IPS-15b (cell line): Measurements from ENCODE around the gene EXOC4.

Experiments
- H3K27me3 ChIP-seq: one replicate; pipeline ENCODE4 v1.6.1; 2013; ENCODE audit warnings: low read length; ENCODE audit not compliant: control insufficient read depth, insufficient read depth
- H3K36me3 ChIP-seq: one replicate; pipeline ENCODE4 v1.6.1; 2013; ENCODE audit warnings: low read length; ENCODE audit not compliant: control insufficient read depth, insufficient read depth
- H3K4me1 ChIP-seq: one replicate; pipeline ENCODE4 v1.6.1; 2013; ENCODE audit warnings: mild to moderate bottlenecking, low read length; ENCODE audit not compliant: control insufficient read depth, insufficient read depth
- H3K4me3 ChIP-seq: one replicate; pipeline ENCODE4 v1.5.1; 2013; ENCODE audit warnings: low read depth, low read length
- H3K9ac ChIP-seq: one replicate; pipeline ENCODE4 v1.6.1; 2013; ENCODE audit warnings: low read depth, mild to moderate bottlenecking, low read length
- H3K9me3 ChIP-seq: one replicate; pipeline ENCODE4 v1.6.1; 2013; ENCODE audit warnings: mild to moderate bottlenecking, low read length; ENCODE audit not compliant: control insufficient read depth, insufficient read depth

Gene EXOC4

DNA sequence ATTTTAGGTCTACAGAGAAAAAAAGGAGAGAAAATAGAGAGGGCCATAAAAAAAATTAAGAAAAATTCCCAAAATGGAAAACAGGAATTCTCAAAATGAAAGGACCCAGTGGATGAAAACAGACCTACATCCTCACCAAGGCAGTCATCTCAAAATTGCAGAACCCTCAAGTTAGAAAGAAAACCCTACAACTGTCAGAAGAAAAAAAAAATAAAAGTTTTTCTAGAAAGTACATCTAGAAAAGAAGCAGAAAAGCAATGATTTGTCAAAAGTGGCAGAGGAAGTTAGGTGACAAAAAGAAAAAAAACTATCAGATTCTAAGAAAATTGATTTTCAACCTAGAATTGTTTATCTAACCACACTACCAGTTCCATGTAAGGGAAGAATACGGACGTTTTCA is 706.6 kb downstream of the EXOC4 start:
- Histone ChIP-seq H3K9ac (no peak overlapping the region), H3K9me3 (peaks cover 7% of the 10 kb centered on the region), H3K36me3 (peaks cover 6% of the 10 kb centered on the region), H3K4me1 (no peaks in the 10 kb centered on the region), H3K4me3 (no peak overlapping the region), H3K27me3 (no peaks in the 10 kb centered on the region)

DNA sequence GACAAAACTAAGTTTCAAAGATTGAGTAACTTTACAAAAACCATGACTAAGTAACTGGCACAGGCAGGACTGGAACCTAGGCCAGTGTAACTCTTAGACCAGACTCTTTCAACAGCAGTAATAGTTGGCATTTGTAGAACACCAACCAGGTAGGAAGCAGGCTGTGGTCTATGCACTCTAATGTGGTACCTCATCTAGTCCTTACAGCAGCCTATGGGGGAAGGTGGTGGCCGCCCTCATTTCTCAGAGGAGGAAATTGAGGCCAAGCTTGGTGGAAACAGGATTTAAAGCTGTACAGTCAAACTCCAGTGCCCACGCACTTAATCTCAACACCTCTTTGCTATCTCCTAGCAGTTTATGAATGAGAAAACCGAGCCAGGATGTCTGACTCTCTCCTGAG is 708.8 kb downstream of the EXOC4 start:
- Histone ChIP-seq H3K9me3 (no peaks in the 10 kb centered on the region), H3K9ac (no peak overlapping the region), H3K4me1 (no peaks in the 10 kb centered on the region), H3K27me3 (no peaks in the 10 kb centered on the region), H3K4me3 (no peak overlapping the region), H3K36me3 (no peaks in the 10 kb centered on the region)

DNA sequence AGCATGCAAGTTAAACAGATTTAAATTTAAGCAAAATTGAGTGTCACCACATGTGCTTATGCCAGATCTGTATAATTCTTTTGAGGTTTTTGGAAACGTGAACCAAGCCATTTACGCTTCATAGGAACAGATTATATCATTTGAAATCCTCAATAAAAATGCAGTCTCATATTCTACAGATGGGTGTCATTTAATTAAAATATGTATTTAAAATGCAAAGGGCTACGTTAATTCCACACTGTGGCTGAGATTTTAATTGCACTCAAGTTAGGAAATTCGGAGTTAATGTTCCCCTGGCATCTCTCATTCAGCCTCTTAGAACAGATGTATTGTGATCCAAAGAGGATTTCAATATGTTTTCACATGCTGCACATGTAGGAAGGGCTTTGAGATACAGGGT is 709.8 kb downstream of the EXOC4 start:
- Histone ChIP-seq H3K4me1 (no peaks in the 10 kb centered on the region), H3K36me3 (no peaks in the 10 kb centered on the region), H3K4me3 (no peak overlapping the region), H3K9ac (no peak overlapping the region), H3K27me3 (no peaks in the 10 kb centered on the region), H3K9me3 (no peaks in the 10 kb centered on the region)

DNA sequence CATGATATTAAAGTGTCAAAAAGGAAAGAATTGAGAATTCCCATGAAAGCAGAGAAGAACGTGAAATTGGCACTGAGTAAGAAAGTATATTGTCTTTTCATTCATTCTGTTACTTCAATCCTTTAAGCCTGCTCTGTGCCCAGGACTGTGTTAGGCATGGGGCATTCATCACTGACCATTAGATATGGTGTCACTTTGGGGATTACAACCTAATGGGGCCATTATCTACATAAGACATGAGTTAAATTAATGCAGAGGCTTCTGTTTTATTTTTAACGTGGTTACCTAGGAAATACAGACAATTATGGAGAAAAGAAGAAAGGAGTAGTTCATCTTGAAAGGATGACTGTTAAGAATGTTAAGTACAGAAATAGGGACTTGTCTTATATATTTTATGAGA is 710.8 kb downstream of the EXOC4 start:
- no peaks in the 10 kb centered on the region for H3K36me3 ChIP-seq
- H3K4me3 ChIP-seq = no peak overlapping the region
- no peak overlapping the region for H3K9ac ChIP-seq
- H3K4me1 ChIP-seq = no peaks in the 10 kb centered on the region
- no peaks in the 10 kb centered on the region for H3K27me3 ChIP-seq
- H3K9me3 ChIP-seq = no peaks in the 10 kb centered on the region

DNA sequence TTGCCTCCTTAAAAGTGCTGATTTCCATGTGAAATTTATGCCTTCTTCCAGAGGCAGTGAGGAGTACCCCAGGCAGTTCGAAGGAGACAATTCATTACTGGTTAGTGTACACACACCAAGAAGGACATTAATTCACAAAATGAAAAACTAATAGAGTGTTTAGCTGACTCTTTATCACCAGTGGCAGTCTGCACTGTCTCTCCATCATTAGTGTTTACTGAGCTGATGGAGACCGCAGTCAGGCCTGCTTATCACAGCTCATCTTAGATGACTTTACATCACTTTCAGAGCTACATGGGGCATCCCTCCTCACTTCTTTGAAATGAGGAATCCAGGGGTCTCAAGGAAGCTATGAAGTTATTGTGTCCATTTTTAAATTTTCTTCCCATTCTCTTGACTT is 718.7 kb downstream of the EXOC4 start:
- no peak overlapping the region for H3K9ac ChIP-seq
- no peaks in the 10 kb centered on the region for H3K27me3 ChIP-seq
- H3K36me3 ChIP-seq = no peaks in the 10 kb centered on the region
- no peaks in the 10 kb centered on the region for H3K4me1 ChIP-seq
- no peaks in the 10 kb centered on the region for H3K9me3 ChIP-seq
- no peak overlapping the region for H3K4me3 ChIP-seq

DNA sequence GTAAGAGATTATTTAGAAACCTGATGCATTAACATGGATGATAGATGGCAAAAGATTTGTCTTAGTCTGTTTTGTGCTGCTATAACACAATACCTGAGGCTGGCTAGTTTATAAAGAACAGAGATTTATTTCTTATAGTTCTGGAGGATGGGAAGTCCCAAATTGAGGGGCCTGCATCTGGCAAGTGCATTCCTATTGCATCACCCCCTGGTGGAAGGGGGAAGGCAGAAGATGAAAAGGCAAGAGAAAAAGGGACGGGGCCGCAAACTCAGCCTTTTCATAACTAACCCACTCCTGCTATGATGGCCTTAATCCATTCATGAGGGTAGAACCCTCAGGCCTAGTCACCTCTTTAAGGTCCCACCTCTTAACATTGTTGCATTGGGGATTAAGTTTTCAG is 720.8 kb downstream of the EXOC4 start:
- Histone ChIP-seq H3K4me3 (no peak overlapping the region), H3K4me1 (peaks cover 6% of the 10 kb centered on the region), H3K36me3 (no peaks in the 10 kb centered on the region), H3K27me3 (no peaks in the 10 kb centered on the region), H3K9ac (no peak overlapping the region), H3K9me3 (no peaks in the 10 kb centered on the region)

DNA sequence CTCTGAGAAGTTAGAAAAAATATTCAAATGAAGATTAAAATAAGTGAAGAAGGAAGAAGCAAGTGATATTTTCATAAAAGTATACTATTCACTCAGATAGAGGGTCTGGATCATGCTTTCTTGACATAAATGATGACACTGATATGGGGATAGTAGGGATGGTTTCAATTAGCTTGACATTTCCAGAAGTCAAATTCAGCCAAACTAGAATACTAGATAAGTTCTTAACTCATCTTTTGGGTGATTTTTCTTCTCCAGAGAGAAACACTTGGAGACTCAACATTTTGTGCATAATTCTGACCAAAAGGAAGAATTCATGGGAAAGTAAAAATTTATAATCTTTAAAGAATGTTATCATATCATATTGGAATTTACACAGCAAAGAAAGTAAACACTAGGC is 722.3 kb downstream of the EXOC4 start:
- Histone ChIP-seq H3K9me3 (no peaks in the 10 kb centered on the region), H3K4me1 (peaks cover 6% of the 10 kb centered on the region), H3K36me3 (no peaks in the 10 kb centered on the region), H3K27me3 (no peaks in the 10 kb centered on the region), H3K9ac (no peak overlapping the region), H3K4me3 (no peak overlapping the region)

DNA sequence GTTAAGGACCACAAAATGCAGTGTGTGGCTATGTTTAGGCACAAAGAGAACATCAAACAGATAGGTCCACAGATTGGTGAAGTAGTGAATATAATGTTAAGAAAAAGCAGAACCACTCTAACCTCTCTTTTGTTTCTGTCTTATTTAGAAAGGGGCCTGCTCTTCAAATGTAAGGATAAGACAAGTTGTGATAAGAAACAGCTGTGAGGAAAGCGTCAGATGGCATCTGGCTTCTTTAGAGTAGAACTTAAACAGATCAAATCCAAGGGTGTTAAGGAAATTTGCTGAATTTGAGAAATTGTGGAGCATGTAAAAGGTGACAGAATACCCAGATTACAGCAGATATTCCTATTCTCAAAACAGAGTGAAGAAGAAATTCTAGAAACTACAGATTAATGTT is 723.3 kb downstream of the EXOC4 start:
- Histone ChIP-seq H3K36me3 (no peaks in the 10 kb centered on the region), H3K4me3 (no peak overlapping the region), H3K9me3 (no peaks in the 10 kb centered on the region)

DNA sequence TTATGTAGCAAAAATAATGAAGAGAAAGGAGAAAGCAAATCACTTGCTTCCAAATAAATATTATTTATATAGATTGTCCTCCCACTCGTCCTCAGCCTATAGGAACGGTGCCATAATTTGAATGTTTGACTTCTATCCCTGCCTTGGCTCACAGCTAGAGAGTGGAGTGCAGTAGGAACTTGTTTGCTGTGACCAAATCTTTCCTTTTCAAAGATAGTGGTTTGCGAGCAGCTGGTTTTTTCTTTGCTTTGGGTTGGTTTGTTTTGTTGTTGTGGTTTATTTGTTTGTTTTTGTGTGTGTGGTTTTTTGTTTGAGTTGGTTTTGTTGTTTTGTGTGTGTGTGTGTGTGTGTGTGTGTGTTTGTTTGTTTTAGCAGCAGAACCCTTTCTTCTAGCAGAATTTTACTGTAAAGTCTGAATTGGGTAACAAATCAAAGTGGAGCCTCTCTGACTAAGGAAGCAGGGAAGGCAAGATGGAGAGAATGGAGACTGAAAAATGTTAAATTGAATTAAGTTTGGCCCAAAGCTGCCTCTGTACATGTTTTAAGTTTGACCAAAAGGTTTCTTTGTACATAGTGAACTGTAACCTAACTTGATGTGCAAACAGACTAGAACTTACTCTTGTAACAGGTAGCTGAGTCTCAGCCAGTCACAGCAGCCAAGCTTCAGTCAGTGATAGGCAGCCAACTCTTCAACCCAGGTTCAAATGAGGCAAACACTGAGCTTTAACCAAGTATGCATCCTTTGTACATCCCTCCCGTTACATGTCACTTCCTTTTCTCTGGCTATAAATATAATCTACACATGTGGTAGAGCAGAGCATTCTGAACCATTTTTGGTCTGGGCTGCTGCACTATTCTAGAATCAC is 724.8 kb downstream of the EXOC4 start:
- Histone ChIP-seq H3K4me1 (peaks cover 6% of the 10 kb centered on the region), H3K9ac (no peak overlapping the region), H3K4me3 (no peak overlapping the region), H3K36me3 (no peaks in the 10 kb centered on the region), H3K9me3 (no peaks in the 10 kb centered on the region), H3K27me3 (no peaks in the 10 kb centered on the region)

More for the DNA sequence above, 723.3 kb downstream of the EXOC4 start:
- peaks cover 6% of the 10 kb centered on the region for H3K4me1 ChIP-seq
- no peak overlapping the region for H3K9ac ChIP-seq
- H3K27me3 ChIP-seq = no peaks in the 10 kb centered on the region

DNA sequence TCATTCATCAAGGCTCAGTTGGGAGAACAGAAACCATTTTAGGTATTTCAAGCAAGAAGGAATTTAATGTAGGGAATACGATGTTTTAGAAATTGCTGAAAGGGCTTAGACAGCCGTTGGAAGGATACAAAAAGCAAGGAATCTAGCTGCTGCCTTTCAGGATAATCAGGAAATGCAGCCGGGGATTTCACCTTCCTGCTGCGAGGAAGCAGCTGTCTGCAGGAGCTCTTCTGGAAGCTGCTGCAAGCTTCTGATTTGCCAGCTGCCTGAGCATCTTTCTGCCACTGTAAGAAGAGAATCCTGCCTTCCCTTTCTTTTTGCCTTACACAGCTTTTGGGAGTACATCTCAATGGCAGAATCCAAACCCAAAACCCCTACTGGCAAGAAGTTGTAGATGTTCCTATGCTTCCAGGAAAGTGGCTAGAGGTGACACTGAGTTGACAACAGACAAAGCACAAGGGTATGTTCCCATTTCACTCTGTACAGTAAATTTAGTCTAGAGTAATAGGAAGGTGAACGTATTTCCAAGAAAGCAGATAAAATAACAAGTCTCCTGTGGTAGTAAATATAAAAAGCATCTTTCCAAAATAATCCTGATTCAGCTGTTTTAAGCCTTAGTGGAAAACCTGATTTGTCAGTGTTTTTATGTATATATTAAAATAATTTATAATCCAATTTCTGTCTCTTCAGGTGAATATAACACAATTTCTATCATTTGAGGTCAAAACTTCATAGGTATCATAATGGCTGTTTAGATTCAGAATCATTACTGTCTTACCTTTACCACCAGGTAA is 725.8 kb downstream of the EXOC4 start:
- Histone ChIP-seq H3K36me3 (no peaks in the 10 kb centered on the region), H3K9me3 (no peaks in the 10 kb centered on the region), H3K4me1 (peaks cover 6% of the 10 kb centered on the region), H3K27me3 (no peaks in the 10 kb centered on the region), H3K9ac (no peak overlapping the region), H3K4me3 (no peak overlapping the region)

DNA sequence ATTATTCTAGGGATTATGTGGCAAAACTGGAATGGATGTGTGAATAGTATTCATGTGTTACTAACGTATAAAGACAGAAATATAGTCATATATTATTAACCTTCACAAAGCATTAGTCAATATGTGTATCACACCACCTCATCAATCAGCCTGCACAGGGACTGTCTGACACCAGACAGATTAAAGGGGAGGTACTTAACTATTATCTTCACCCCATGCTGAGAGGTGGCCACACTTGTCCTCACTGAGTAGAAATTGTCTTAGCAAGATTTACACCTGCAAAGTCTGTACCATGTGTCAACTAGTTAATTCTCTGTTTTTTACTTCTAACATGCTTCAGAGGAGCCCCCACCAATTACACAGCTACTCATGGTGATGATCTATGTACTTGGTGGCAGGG is 727.9 kb downstream of the EXOC4 start:
- Histone ChIP-seq H3K9me3 (no peaks in the 10 kb centered on the region), H3K36me3 (no peaks in the 10 kb centered on the region), H3K9ac (no peak overlapping the region), H3K4me3 (no peak overlapping the region), H3K4me1 (peaks cover 6% of the 10 kb centered on the region), H3K27me3 (no peaks in the 10 kb centered on the region)
